ENCODE results near the gene BEST2. TPM values are rescaled to one million over a fixed set of nuclear protein-coding genes. Genes with fewer than 3 reads are reported as not detected.

Gene BEST2
- total RNA-seq, 1 donor from 2014 or later, result 0.16 TPM

- DNase-seq, result no peak
Measured at GRCh38 chr19:12731337-12731736, 20.3 kb upstream of the BEST2 start.

GRCh38 chr19:12733369-12734214 lies 18.0 kb upstream of the BEST2 start:
- no peak for DNase-seq

GRCh38 chr19:12736995-12737834 lies 14.4 kb upstream of the BEST2 start, which contains the start of gene GET3:
TSS of gene GET3 (plus strand) at chr19:12737497. CDS start at chr19:12737506, 9 bp downstream.
- DNase-seq, result peak; percentile 94

- DNase-seq, result no peak
Measured at GRCh38 chr19:12737835-12738351, 13.7 kb upstream of the BEST2 start.

- no peak for DNase-seq
Measured at GRCh38 chr19:12745166-12745897, 6.3 kb upstream of the BEST2 start.

GRCh38 chr19:12748489-12748888 lies 3.1 kb upstream of the BEST2 start:
- DNase-seq, result no peak

DNA sequence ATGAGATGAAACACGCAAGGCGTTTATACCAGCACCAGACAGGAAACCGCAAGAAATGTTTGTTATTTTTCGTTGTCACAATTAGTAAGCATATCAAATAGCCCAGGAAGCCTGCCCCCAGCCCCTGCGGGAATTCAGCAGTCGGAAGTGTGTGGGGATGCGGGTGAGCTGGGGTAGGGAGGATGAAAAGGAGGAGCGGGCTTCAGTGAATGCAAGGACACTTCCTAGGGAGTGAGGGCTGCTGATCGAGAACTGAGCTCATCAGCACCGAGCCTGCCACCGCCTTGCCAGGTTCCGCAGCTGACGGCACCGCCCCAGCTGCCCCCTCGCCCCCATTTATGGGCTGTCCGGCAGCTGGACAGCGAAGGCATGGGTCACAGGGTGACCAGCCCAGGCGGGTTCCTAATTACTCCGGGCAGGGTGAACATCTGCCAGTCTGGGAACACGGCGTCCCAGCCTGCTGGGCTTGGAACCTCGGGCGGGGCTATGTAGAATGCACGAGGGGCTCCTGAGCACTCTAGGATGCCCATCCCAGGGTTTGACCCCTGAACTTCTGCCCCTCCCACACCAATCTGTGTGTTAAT lies 1.6 kb upstream of the BEST2 start:
- DNase-seq, result no peak

GRCh38 chr19:12750851-12751250 lies 740 bp upstream of the BEST2 start:
- no peak for DNase-seq

DNA sequence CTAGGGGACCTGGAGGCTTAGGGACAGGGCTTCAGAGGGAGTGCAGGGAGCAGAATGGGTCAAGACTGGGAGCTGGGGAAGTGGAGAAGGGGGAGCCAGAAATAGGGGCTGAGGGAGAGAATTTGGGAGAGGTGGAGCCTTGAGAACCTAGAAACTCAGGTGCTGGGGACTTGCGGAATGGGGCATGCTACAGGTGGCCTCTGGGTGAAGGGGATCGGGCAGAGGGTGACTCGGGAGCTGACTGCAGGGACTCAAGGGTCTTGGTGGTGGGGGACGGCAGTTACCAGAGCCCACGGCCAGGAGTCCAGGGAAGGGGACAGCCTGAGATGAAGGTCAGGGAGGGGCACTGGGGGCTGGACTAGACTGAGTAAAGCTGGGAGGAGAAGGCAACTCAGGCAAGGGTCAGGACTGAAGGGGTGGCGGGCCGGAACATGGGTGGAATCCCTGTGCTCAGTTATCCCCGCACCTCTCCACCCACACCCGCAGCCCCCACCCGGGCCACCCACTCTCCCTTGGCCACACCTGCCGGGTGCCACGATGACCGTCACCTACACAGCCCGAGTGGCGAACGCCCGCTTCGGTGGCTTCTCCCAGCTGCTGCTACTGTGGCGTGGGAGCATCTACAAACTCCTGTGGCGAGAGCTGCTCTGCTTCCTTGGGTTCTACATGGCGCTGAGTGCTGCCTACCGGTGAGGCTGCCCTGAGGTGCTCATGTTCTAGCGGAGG lies 628 bp downstream of the BEST2 start:
- DNase-seq, result no peak

DNA sequence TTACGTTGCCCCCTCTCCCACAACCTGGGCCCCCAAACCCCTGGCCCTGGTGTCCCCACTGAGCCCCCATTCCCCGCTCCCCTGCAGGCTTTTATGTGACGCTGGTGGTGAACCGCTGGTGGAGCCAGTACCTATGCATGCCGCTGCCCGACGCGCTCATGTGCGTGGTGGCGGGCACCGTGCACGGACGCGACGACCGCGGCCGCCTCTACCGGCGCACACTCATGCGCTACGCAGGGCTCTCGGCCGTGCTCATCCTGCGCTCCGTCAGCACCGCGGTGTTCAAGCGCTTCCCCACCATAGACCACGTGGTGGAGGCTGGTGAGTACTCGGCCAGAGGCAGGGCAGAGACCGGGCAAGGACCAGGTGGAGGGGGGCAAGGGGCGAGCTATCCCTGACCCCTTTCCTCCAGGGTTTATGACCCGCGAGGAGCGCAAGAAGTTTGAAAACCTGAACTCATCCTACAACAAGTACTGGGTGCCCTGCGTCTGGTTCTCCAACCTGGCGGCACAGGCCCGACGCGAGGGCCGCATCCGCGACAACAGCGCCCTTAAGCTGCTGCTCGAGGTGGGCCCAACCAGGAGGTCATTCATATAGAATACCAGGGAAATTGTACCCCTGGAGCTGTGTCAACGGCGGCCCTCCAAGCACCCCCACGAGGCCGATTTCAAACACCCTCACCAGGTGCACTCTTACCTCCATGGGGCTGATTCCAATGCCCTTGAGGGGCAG lies 3.0 kb downstream of the BEST2 start:
- DNase-seq, result no peak

- DNase-seq, result no peak
Measured at GRCh38 chr19:12756150-12756883, 4.7 kb downstream of the BEST2 start.

DNA sequence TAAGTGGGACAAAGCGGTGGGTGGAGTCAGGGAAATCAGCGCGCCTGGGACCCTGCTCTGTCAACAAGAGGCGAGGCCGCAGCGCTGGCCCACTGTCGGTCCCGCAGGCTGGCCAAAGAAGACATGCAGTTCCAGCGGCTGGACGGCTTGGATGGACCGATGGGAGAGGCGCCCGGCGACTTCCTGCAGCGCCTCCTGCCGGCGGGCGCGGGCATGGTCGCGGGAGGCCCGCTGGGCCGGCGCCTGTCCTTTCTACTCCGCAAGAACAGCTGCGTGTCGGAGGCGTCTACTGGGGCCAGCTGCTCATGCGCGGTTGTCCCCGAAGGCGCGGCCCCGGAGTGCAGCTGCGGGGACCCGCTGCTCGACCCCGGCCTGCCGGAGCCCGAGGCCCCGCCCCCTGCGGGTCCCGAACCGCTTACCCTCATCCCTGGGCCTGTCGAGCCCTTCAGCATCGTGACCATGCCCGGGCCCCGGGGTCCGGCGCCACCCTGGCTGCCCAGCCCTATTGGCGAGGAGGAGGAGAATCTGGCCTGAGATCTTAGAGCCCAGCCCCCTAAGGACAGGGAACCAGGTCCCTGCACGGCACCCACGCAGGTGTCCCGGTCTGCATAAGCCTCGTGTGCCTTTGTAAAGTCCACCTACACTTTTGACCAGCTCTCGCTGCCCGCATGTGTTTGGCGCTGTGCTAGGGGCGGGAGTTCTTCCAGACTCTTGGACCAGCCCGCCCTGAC lies 6.1 kb downstream of the BEST2 start:
- peak; percentile 13 for DNase-seq

GRCh38 chr19:12759686-12760085 lies 8.1 kb downstream of the BEST2 start:
- DNase-seq, result no peak

- DNase-seq, result no peak
Measured at GRCh38 chr19:12763100-12763499, 11.5 kb downstream of the BEST2 start.

DNA sequence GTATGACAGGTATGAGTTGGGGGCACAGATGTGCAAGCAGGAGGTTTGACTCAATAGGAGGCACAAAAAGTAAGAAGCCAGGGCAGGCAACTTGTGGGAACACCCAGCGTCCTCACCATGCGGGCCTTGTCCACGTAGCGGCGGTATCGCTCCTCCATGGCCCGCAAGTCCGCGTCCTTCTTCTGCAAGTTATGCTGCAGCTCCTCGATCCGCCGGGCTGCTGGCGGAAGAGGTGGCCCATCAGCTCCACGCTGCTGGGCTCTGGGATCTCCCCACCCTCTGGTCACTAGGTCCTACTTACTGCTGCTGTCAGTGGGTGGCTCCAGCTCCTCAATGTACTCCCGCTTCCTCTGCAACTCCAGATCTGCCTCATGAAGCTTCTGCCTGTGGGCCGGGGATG lies 13.1 kb downstream of the BEST2 start:
- DNase-seq, result no peak

DNA sequence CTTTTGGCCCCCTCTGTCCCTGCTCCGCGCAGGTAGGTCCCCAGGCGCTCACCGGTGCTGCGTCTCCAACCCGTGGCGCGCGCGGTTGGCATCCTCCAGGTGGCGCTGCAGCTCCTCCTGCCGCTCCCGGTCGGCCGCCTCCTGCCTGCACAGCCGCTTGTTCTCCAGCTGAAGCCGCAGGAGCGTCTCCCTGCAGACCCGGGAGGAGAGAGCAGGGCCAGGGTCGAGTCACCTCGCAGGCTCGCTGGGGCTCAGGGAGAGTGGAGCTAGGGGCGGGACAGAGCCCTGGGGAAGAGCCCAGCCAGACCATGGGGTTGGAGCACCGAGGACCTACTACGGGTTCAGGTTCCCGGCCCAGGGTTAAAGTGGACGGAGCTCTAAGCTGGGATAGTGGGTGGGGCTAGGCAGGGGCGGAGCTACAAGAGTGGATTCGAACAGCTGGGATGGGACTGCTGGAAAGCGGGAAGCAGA lies 14.5 kb downstream of the BEST2 start:
- peak; percentile 68 for DNase-seq

GRCh38 chr19:12767150-12767549 lies 15.6 kb downstream of the BEST2 start:
- no peak for DNase-seq

- DNase-seq, result no peak
Measured at GRCh38 chr19:12767666-12768065, 16.1 kb downstream of the BEST2 start.

GRCh38 chr19:12769689-12770088 lies 18.1 kb downstream of the BEST2 start:
- no peak for DNase-seq
